CD4-positive, CD25-positive, alpha-beta regulatory T cell (primary cell): ENCODE measurements around the gene NUDT21. TPM values are rescaled to one million over a fixed set of nuclear protein-coding genes. Genes with fewer than 3 reads are reported as not detected.
"Not testable (repeated sequence)": the region's sequence is repeated elsewhere in the genome, so short reads cannot be mapped to it uniquely, and the experiment has no call there.

Source experiments
- ATAC-seq, 2 donors: fragments of 150-1000 bp; cut with Tn5 transposase; one replicate each; pipeline ENCODE4 v1.10.0; 2021; ENCODE audit warnings: low read depth in 2 of 2, moderate number of reproducible peaks in 2 of 2, moderate library complexity in 1 of 2
- DNase-seq, 3 donors: peaks; one replicate each; pipeline versions ENCODE4 v3.0.0 to v3.0.0-alpha.2; 2012 to 2022; ENCODE audit warnings: mixed read lengths in 1 of 3
- H3K27ac ChIP-seq: one replicate; pipeline ENCODE4 v1.7.0; 2013; ENCODE audit warnings: mild to moderate bottlenecking, low read length; ENCODE audit not compliant: insufficient read depth, poor library complexity, severe bottlenecking
- H3K27me3 ChIP-seq: one replicate; pipeline ENCODE4 v1.7.0; 2013; ENCODE audit warnings: low read length; ENCODE audit not compliant: control insufficient read depth, insufficient read depth
- H3K36me3 ChIP-seq: one replicate; pipeline ENCODE4 v1.7.0; 2013; ENCODE audit warnings: mild to moderate bottlenecking, low read length, moderate library complexity; ENCODE audit not compliant: control insufficient read depth, insufficient read depth
- H3K4me1 ChIP-seq: 2 replicates; pipeline ENCODE4 v1.7.0; 2013; ENCODE audit warnings: mild to moderate bottlenecking, low read length; ENCODE audit not compliant: insufficient read depth, control insufficient read depth, poor library complexity, severe bottlenecking
- H3K4me3 ChIP-seq: one replicate; pipeline ENCODE4 v1.7.0; 2013; ENCODE audit warnings: low read depth, mild to moderate bottlenecking, low read length, moderate library complexity
- H3K9me3 ChIP-seq, 2 experiments: 1 replicate in 1 of 2; 2 replicates in 1 of 2; pipeline ENCODE4 v1.7.0; 2013; ENCODE audit warnings: low read length in 2 of 2, mild to moderate bottlenecking in 1 of 2, moderate library complexity in 1 of 2; ENCODE audit not compliant: control insufficient read depth in 2 of 2
- H3K27ac Mint-ChIP-seq, 3 donors: one replicate each; pipeline ENCODE4 v1.8.0; 2020 to 2022; ENCODE audit warnings: mild to moderate bottlenecking in 3 of 3, mixed read lengths in 3 of 3, moderate library complexity in 2 of 3
- H3K27me3 Mint-ChIP-seq: one replicate; pipeline ENCODE4 v1.8.0; 2022; ENCODE audit warnings: mild to moderate bottlenecking, mixed read lengths
- H3K36me3 Mint-ChIP-seq: one replicate; pipeline ENCODE4 v1.8.0; 2020; ENCODE audit warnings: mixed read lengths
- H3K4me1 Mint-ChIP-seq, 4 donors: one replicate each; pipeline ENCODE4 v1.8.0; 2020 to 2022; ENCODE audit warnings: mixed read lengths in 4 of 4, mild to moderate bottlenecking in 1 of 4
- H3K4me3 Mint-ChIP-seq, 4 donors: one replicate each; pipeline ENCODE4 v1.8.0; 2020 to 2022; ENCODE audit warnings: mild to moderate bottlenecking in 4 of 4, mixed read lengths in 4 of 4, moderate library complexity in 3 of 4
- H3K9me3 Mint-ChIP-seq, 7 donors: one replicate each; pipeline ENCODE4 v1.8.0; 2020 to 2022; ENCODE audit warnings: mixed read lengths in 7 of 7, mild to moderate bottlenecking in 3 of 7, moderate library complexity in 2 of 7
- polyA plus RNA-seq, 4 donors: library from polyadenylated mRNA; unstranded; fragments of 300-500 nt; fragmentation: Illumina TruSeq; gene quantifications; one replicate each; pipeline ENCODE4 v1.2.3, GENCODE V29; 2021
- total RNA-seq: library from RNA; stranded (reverse); gene quantifications from one replicate; pipeline ENCODE4 v1.2.3, GENCODE V29; 2022

The NUDT21 gene
- total and polyA plus RNA-seq, 5 donors from 2014 or later = 91.9 to 128 (median 104) TPM

DNA sequence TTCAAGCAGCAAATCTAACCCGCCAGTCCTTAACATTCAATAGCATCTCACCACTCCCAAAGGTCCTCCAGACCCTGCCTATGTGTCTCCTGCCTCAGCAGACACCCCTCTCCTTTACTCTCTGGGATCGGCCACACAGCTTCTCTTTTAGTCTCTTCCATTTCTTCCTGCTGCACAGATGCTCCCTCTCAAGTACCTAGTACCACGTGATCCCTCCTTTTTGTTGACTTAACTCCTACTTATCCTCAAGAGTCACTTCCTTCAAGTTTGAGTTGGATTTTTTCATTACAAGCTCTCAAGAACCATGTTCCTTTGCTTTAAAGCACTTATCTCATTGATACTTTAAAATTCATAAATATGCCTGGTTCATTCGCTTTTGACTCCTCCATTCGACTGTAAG, 50.7 kb downstream of the NUDT21 start:
- no peak for ATAC-seq
- Mint-ChIP-seq H3K4me1 (peaks cover 0 to 15% (median 8%) of the 10 kb centered on the region in 4 donors), H3K27me3 (no peaks in the 10 kb centered on the region), H3K27ac (no peak overlapping the region), H3K36me3 (peaks cover 56% of the 10 kb centered on the region), H3K4me3 (peak overlapping the region in 1 of 4 donors; percentile 56), H3K9me3 (peaks cover 0 to 2% (median 0%) of the 10 kb centered on the region in 7 donors)
- peaks cover 62% of the 10 kb centered on the region for H3K36me3 ChIP-seq
- no peak overlapping the region for H3K27ac ChIP-seq
- H3K4me1 ChIP-seq = no peaks in the 10 kb centered on the region
- H3K27me3 ChIP-seq = no peaks in the 10 kb centered on the region
- H3K9me3 ChIP-seq = no peaks in the 10 kb centered on the region
- H3K4me3 ChIP-seq = no peak overlapping the region
- DNase-seq = no peak

DNA sequence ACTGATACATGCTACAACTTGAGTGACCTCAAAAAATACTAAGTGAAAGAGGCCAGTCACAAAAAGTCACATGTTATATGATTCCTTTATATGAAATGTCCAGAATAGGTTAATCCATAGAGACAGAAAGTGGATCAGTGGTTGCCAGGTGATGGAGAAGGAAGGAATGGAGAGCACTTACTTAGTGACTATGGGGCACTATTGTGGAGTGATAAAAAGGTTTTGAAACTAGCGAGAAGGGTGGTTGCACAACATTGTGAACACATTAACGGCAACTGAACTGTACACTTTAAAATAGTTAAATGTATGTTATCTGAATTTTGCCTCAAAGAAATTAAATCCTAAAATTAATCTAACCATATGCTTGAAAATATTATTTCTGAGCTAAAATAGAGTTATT, 51.6 kb downstream of the NUDT21 start:
- H3K27ac ChIP-seq = no peak overlapping the region
- no peaks in the 10 kb centered on the region for H3K4me1 ChIP-seq
- no peak overlapping the region for H3K4me3 Mint-ChIP-seq
- no peaks in the 10 kb centered on the region for H3K9me3 ChIP-seq
- peaks cover 0 to 2% (median 0%) of the 10 kb centered on the region in 7 donors for H3K9me3 Mint-ChIP-seq
- no peak for DNase-seq
- no peaks in the 10 kb centered on the region for H3K27me3 Mint-ChIP-seq
- H3K4me1 Mint-ChIP-seq = peaks cover 0 to 15% (median 9%) of the 10 kb centered on the region in 4 donors
- H3K36me3 Mint-ChIP-seq = peaks cover 52% of the 10 kb centered on the region
- no peak overlapping the region for H3K4me3 ChIP-seq
- ATAC-seq = no peak
- H3K27ac Mint-ChIP-seq = peak overlapping the region in 1 of 3 donors; percentile 53
- peaks cover 53% of the 10 kb centered on the region for H3K36me3 ChIP-seq
- H3K27me3 ChIP-seq = no peaks in the 10 kb centered on the region

DNA sequence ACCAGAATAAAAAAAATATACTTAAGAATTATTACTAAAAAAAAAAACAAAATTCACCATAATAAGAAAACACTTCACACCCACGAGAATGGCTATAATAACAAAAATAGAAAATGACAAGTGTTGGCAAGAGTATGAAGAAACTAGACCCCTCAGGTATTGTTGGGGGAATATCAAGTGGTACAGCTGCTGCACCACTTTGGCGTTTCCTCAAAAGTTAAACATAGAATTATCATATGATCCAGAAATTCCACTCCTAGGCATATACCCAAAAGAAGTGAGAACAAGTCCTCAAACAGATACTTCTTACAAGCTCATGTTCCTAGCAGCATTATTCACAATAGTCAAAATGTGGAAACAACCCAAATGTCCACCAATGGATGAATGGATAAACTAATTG, 52.1 kb downstream of the NUDT21 start:
- H3K4me3 Mint-ChIP-seq = no peak overlapping the region
- H3K9me3 Mint-ChIP-seq = peaks cover 0 to 2% (median 0%) of the 10 kb centered on the region in 7 donors
- Histone ChIP-seq H3K4me1 (no peaks in the 10 kb centered on the region), H3K27me3 (no peaks in the 10 kb centered on the region), H3K9me3 (no peaks in the 10 kb centered on the region), H3K4me3 (no peak overlapping the region), H3K36me3 (peaks cover 48% of the 10 kb centered on the region), H3K27ac (no peak overlapping the region)
- ATAC-seq (no peak), DNase-seq (no peak)
- peak overlapping the region in 1 of 3 donors; percentile 53 for H3K27ac Mint-ChIP-seq
- H3K27me3 Mint-ChIP-seq = no peaks in the 10 kb centered on the region
- peaks cover 50% of the 10 kb centered on the region for H3K36me3 Mint-ChIP-seq
- peaks cover 0 to 15% (median 10%) of the 10 kb centered on the region in 4 donors for H3K4me1 Mint-ChIP-seq

DNA sequence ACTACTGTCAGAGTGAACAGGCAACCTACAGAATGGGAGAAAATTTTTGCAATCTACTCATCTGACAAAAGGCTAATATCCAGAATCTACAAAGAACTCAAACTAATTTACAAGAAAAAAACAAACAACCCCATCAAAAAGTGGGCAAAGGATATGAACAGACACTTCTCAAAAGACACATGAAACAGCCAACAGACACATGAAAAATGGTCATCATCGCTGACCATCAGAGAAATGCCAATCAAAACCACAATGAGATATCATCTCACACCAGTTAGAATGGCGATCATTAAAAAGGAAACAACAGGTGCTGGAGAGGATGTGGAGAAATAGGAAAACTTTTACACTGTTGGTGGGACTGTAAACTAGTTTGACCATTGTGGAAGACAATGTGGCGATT, 54.4 kb downstream of the NUDT21 start:
- Mint-ChIP-seq H3K27ac (peak overlapping the region in 1 of 3 donors; percentile 47), H3K4me1 (peaks cover 0 to 21% (median 14%) of the 10 kb centered on the region in 4 donors), H3K36me3 (peaks cover 59% of the 10 kb centered on the region)
- H3K27ac ChIP-seq, H3K4me3 ChIP-seq, H3K4me3 Mint-ChIP-seq, ATAC-seq, DNase-seq, H3K27me3 ChIP-seq, H3K27me3 Mint-ChIP-seq, H3K9me3 ChIP-seq, H3K9me3 Mint-ChIP-seq, H3K4me1 ChIP-seq: not testable (repeated sequence)
- peaks cover 28% of the 10 kb centered on the region for H3K36me3 ChIP-seq

DNA sequence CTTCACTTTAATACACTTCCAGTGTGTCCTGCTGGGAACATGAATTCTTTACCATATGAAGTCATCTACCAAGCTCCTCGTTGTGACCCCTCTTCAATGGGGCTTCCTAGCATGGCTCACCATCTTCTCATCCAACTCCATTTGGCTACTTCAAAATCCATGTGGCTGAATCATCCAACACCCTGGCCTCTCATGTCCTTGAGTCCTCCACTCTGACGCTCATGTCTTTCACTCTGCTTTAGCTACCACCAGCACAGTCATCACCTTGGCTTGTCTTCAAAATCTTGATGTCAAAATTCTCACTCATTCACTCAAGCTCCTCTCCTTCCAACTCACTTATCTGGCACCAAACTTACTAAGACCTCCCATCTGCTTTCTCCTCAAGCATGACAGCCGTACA, 61.6 kb downstream of the NUDT21 start:
- peaks cover 60% of the 10 kb centered on the region for H3K36me3 Mint-ChIP-seq
- Histone ChIP-seq H3K36me3 (peaks cover 58% of the 10 kb centered on the region), H3K4me3 (no peak overlapping the region), H3K27ac (no peak overlapping the region), H3K4me1 (no peaks in the 10 kb centered on the region), H3K9me3 (no peaks in the 10 kb centered on the region), H3K27me3 (no peaks in the 10 kb centered on the region)
- H3K27me3 Mint-ChIP-seq = no peaks in the 10 kb centered on the region
- no peaks in the 10 kb centered on the region for H3K9me3 Mint-ChIP-seq
- no peak overlapping the region for H3K4me3 Mint-ChIP-seq
- H3K27ac Mint-ChIP-seq = peak overlapping the region in 1 of 3 donors; percentile 85
- DNase-seq = no peak
- H3K4me1 Mint-ChIP-seq = peaks cover 0 to 19% (median 8%) of the 10 kb centered on the region in 4 donors
- no peak for ATAC-seq

DNA sequence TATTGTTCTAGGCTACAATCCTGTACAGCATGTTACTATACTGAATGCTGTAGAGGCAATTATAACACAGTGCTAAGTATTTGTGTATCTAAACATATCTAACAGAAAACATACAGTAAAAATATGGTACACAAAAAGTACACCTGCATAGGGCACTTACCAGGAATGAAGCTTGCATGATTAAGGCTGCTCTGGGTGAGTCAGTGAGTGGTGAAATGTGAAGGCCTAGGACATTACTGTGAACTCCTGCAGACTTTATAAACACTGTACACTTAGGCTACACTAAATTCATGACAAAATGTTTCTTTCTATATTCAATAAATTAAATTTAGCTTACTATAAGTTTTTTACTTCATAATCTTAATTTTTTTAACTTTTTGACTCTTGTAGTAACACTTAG, 62.9 kb downstream of the NUDT21 start:
- H3K27me3 Mint-ChIP-seq = no peaks in the 10 kb centered on the region

DNA sequence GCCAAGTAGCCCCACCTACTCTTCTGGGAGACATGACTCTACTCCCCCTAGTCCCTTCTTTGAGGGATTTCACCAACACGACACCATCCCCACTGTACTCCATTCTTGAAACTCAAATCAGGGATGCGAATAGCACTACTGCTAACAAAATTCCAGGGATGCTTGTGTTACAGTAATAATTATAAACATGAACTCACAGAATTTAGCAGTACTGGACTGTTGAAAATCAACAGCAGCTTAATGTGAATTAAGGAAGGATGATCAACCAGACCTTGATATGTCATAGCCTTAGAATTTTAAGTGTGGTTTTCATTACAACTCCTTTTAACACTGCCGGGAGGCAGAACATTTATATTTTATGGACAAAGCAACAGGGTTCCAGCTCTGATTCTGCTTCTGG, 63.7 kb downstream of the NUDT21 start:
- H3K4me1 Mint-ChIP-seq = peaks cover 0 to 11% (median 3%) of the 10 kb centered on the region in 4 donors
- no peak overlapping the region for H3K27ac Mint-ChIP-seq
- Histone ChIP-seq H3K4me1 (no peaks in the 10 kb centered on the region), H3K27me3 (no peaks in the 10 kb centered on the region), H3K9me3 (no peaks in the 10 kb centered on the region), H3K27ac (no peak overlapping the region), H3K36me3 (peaks cover 80% of the 10 kb centered on the region), H3K4me3 (no peak overlapping the region)
- H3K4me3 Mint-ChIP-seq = no peak overlapping the region
- ATAC-seq = no peak
- DNase-seq = no peak
- peaks cover 63% of the 10 kb centered on the region for H3K36me3 Mint-ChIP-seq
- peaks cover 0 to 16% (median 4%) of the 10 kb centered on the region in 7 donors for H3K9me3 Mint-ChIP-seq
- H3K27me3 Mint-ChIP-seq = no peaks in the 10 kb centered on the region

More for the DNA sequence above, 62.9 kb downstream of the NUDT21 start:
- H3K36me3 ChIP-seq = peaks cover 71% of the 10 kb centered on the region
- Mint-ChIP-seq H3K27ac (peak overlapping the region in 1 of 3 donors; percentile 9), H3K4me3 (no peak overlapping the region), H3K36me3 (peaks cover 63% of the 10 kb centered on the region), H3K4me1 (peaks cover 0 to 14% (median 3%) of the 10 kb centered on the region in 4 donors), H3K9me3 (peaks cover 0 to 11% (median 4%) of the 10 kb centered on the region in 7 donors)
- H3K27ac ChIP-seq = no peak overlapping the region
- H3K4me1 ChIP-seq = no peaks in the 10 kb centered on the region
- DNase-seq = no peak
- ATAC-seq = no peak
- no peaks in the 10 kb centered on the region for H3K27me3 ChIP-seq
- no peak overlapping the region for H3K4me3 ChIP-seq
- no peaks in the 10 kb centered on the region for H3K9me3 ChIP-seq

DNA sequence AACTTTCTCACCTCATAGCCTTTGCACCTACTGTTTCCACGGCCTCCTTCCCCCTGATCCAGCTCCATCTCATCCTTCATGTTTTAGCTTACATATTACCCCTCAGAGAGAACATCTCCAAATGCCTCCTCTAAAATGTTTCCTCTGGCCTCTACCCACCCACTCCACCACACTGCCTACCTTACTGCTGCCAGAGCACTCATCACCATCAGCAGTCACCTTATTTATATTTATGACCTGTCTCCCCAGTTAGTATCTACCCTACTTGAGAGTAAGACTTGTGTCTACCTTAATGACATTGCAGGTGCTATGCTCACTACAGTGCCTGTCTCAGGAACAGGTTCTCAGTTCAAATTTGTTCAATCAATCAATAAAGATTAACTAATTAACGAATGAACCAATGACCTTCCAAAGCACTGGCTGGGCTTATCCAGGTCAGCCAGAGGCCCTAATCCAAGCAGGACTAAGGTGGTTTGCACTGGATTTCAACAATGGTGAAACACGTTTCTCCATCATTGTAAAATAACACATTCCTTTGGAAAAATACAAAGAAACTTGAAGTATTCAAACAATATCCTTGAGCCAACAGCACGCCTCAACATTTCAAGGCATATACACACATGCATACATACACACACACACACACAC, 66.9 kb downstream of the NUDT21 start:
- Histone ChIP-seq H3K36me3 (peaks cover 92% of the 10 kb centered on the region), H3K27ac (no peak overlapping the region), H3K4me3 (no peak overlapping the region), H3K9me3 (peaks cover 11 to 17% of the 10 kb centered on the region in 2 experiments), H3K4me1 (no peaks in the 10 kb centered on the region), H3K27me3 (no peaks in the 10 kb centered on the region)
- no peak overlapping the region for H3K27ac Mint-ChIP-seq
- H3K27me3 Mint-ChIP-seq = no peaks in the 10 kb centered on the region
- peaks cover 0 to 2% (median 0%) of the 10 kb centered on the region in 4 donors for H3K4me1 Mint-ChIP-seq
- H3K4me3 Mint-ChIP-seq = no peak overlapping the region
- H3K36me3 Mint-ChIP-seq = peaks cover 76% of the 10 kb centered on the region
- no peak for DNase-seq
- ATAC-seq = no peak
- peaks cover 0 to 30% (median 12%) of the 10 kb centered on the region in 7 donors for H3K9me3 Mint-ChIP-seq
